ENCODE results near the gene DMD. TPM values are rescaled to one million over a fixed set of nuclear protein-coding genes. Genes with fewer than 3 reads are reported as not detected.

The DMD gene
- total RNA-seq, 1 experiment from 2014 or later: 2.2 TPM

DNA sequence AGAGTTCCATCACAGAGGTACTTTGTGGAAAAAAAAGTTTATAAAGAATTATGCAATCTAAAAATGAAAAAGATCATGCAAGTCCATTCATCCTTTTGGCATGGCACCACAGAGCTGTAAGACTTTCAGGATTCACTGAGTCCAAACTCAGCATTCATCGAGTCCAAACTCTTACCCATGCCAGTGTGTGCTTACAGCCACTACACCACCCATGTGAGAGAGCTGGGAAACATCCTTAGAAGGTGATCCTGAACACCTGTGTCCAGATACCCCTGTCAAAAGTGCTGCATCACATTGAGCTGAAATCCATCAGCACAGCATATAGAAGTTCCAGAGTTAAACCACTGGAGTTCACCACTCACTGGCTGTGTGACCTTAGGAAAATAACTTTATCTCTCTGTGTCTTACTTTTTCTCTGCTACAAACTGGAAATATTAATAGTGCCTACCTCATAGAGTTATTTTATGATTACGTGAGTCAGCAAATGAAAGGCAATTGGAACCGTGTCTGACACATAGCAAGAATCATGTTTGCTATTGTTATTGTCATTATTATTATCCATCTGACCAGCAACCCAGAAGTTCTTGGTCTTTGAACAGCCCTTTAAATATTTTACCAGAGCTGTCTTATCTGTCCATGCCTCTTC is 2024.5 kb downstream of the DMD start:
- no TSS peak for BruUV-seq (replicated peaks)
- H3K4me1 ChIP-seq (ENCODE audit: control insufficient read depth, insufficient read depth, low read length): no peaks in the 10 kb centered on the region
- DNase-seq (ENCODE audit: low read depth, low spot score): no peak
- H3K36me3 ChIP-seq (ENCODE audit: control insufficient read depth, insufficient read depth, low read length): no peaks in the 10 kb centered on the region
- H3K27me3 ChIP-seq (ENCODE audit: control insufficient read depth, insufficient read depth, low read length): no peaks in the 10 kb centered on the region
- in situ Hi-C loops (cut with HindIII; ENCODE audit: low pct_unique_long_range_greater_than_20kb, low sequenced_read_pairs) (no loop called here), intact Hi-C loops (cut with micrococcal nuclease; ENCODE audit: unreplicated experiment) (no loop called here)
- POLR2A ChIA-PET: no interaction called here
- H3K9me3 ChIP-seq (ENCODE audit: control insufficient read depth, insufficient read depth, low read depth, low read length): no peaks in the 10 kb centered on the region
- no peak overlapping the region for H3K4me3 ChIP-seq (ENCODE audit: low read depth in 2 of 2, low read length in 2 of 2)
- H3K27ac ChIP-seq (ENCODE audit: low read length): no peak overlapping the region
- no peak for ATAC-seq
- CTCF ChIA-PET: no interaction called here
- TF ChIP-seq POLR2AphosphoS5 (IDR thresholded peaks at IDR 0.05; ENCODE audit: low read depth, low read length) (no peak), SIN3A (IDR thresholded peaks at IDR 0.05; ENCODE audit: borderline replicate concordance, insufficient read depth, low read depth, low read length) (no peak), TCF7L2 (IDR thresholded peaks at IDR 0.05; ENCODE audit: low read depth, low read length) (no peak)
- TF ChIP-seq, protein P1, sequence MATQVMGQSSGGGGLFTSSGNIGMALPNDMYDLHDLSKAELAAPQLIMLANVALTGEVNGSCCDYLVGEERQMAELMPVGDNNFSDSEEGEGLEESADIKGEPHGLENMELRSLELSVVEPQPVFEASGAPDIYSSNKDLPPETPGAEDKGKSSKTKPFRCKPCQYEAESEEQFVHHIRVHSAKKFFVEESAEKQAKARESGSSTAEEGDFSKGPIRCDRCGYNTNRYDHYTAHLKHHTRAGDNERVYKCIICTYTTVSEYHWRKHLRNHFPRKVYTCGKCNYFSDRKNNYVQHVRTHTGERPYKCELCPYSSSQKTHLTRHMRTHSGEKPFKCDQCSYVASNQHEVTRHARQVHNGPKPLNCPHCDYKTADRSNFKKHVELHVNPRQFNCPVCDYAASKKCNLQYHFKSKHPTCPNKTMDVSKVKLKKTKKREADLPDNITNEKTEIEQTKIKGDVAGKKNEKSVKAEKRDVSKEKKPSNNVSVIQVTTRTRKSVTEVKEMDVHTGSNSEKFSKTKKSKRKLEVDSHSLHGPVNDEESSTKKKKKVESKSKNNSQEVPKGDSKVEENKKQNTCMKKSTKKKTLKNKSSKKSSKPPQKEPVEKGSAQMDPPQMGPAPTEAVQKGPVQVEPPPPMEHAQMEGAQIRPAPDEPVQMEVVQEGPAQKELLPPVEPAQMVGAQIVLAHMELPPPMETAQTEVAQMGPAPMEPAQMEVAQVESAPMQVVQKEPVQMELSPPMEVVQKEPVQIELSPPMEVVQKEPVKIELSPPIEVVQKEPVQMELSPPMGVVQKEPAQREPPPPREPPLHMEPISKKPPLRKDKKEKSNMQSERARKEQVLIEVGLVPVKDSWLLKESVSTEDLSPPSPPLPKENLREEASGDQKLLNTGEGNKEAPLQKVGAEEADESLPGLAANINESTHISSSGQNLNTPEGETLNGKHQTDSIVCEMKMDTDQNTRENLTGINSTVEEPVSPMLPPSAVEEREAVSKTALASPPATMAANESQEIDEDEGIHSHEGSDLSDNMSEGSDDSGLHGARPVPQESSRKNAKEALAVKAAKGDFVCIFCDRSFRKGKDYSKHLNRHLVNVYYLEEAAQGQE (IDR thresholded peaks at IDR 0.05; ENCODE audit: insufficient read depth in 1 of 2, low read depth in 2 of 2, low read length in 1 of 2): no peak
- TF ChIP-seq, protein P2, sequence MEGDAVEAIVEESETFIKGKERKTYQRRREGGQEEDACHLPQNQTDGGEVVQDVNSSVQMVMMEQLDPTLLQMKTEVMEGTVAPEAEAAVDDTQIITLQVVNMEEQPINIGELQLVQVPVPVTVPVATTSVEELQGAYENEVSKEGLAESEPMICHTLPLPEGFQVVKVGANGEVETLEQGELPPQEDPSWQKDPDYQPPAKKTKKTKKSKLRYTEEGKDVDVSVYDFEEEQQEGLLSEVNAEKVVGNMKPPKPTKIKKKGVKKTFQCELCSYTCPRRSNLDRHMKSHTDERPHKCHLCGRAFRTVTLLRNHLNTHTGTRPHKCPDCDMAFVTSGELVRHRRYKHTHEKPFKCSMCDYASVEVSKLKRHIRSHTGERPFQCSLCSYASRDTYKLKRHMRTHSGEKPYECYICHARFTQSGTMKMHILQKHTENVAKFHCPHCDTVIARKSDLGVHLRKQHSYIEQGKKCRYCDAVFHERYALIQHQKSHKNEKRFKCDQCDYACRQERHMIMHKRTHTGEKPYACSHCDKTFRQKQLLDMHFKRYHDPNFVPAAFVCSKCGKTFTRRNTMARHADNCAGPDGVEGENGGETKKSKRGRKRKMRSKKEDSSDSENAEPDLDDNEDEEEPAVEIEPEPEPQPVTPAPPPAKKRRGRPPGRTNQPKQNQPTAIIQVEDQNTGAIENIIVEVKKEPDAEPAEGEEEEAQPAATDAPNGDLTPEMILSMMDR (IDR thresholded peaks at IDR 0.05): no peak

DNA sequence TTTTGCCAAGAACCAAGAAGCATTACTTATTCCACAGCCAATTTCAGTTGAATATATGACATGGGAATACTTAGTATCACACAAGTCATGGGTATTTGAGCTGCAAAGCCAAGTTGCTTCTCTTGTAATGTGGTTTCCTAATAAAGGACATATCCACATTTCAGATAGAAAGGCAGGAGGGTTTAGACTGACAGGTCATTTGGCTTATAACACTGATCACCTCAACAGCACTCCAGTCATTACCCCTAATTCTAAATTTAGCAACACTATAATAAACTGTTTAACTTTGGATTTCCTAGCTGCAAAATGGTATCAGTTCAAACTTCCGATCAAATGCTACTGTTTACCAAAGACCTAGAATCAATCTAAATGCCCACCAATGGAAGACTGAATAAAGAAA is 2025.5 kb downstream of the DMD start:
- ATAC-seq: no peak
- CTCF ChIA-PET: no interaction called here
- Histone ChIP-seq H3K36me3 (ENCODE audit: control insufficient read depth, insufficient read depth, low read length) (no peaks in the 10 kb centered on the region), H3K4me1 (ENCODE audit: control insufficient read depth, insufficient read depth, low read length) (no peaks in the 10 kb centered on the region), H3K27ac (ENCODE audit: low read length) (no peak overlapping the region), H3K4me3 (ENCODE audit: low read depth in 2 of 2, low read length in 2 of 2) (no peak overlapping the region), H3K27me3 (ENCODE audit: control insufficient read depth, insufficient read depth, low read length) (no peaks in the 10 kb centered on the region), H3K9me3 (ENCODE audit: control insufficient read depth, insufficient read depth, low read depth, low read length) (no peaks in the 10 kb centered on the region)
- no TSS peak for BruUV-seq (replicated peaks)
- POLR2A ChIA-PET: no interaction called here
- TF ChIP-seq, protein P2 (IDR thresholded peaks at IDR 0.05): no peak
- TF ChIP-seq POLR2AphosphoS5 (IDR thresholded peaks at IDR 0.05; ENCODE audit: low read depth, low read length) (no peak), TCF7L2 (IDR thresholded peaks at IDR 0.05; ENCODE audit: low read depth, low read length) (no peak), SIN3A (IDR thresholded peaks at IDR 0.05; ENCODE audit: borderline replicate concordance, insufficient read depth, low read depth, low read length) (no peak)
- TF ChIP-seq, protein P1 (IDR thresholded peaks at IDR 0.05; ENCODE audit: insufficient read depth in 1 of 2, low read depth in 2 of 2, low read length in 1 of 2): no peak
- intact Hi-C loops (cut with micrococcal nuclease; ENCODE audit: unreplicated experiment): no loop called here
- in situ Hi-C loops (cut with HindIII; ENCODE audit: low pct_unique_long_range_greater_than_20kb, low sequenced_read_pairs): no loop called here
- no peak for DNase-seq (ENCODE audit: low read depth, low spot score)

All from Panc1 (cell line).